Ammon's horn (tissue), 1 donor: ENCODE data around the gene DDAH2.

Experiments used
- DNase-seq: peaks from one replicate; pipeline ENCODE4 v3.0.0-alpha.2; 2016; ENCODE audit warnings: low spot score

DDAH2 gene

GRCh38 chr6:31689249-31690110, 39.6 kb downstream of the DDAH2 start:
- no peak for DNase-seq

GRCh38 chr6:31687860-31688693, 41.0 kb downstream of the DDAH2 start:
- no peak for DNase-seq

GRCh38 chr6:31687321-31687720, 41.8 kb downstream of the DDAH2 start:
- DNase-seq = no peak

- DNase-seq = no peak
Observed at GRCh38 chr6:31686483-31686882, 42.6 kb downstream of the DDAH2 start.

GRCh38 chr6:31683591-31683990, 45.5 kb downstream of the DDAH2 start:
- no peak for DNase-seq

DNA sequence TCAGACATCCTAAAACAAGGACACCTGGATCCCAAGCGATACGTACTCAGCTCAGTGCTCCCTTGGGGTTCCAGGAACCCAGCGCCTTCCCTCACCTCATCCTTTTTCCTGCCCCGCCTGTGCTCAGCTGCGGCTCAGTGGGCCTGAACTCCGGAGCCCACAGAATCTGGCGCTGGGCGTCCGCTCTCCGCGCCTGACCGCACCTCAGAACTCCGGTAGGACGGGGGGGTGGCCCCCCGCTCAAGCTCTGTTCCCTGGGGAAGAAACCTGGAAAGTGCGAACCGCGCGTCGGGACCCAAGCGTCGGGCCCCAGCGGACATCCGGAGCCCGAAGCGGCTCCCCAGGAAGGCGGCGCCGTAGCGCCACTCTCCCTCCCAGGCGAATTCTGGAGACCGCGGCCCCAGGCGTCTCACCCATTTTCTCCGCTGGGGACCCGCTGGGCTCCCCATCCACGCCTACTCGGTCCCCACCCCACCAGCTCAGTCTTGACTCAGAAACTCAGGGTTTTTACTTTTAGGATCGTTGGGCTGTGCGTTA, 47.9 kb downstream of the DDAH2 start:
- DNase-seq = peak; percentile 32

DNA sequence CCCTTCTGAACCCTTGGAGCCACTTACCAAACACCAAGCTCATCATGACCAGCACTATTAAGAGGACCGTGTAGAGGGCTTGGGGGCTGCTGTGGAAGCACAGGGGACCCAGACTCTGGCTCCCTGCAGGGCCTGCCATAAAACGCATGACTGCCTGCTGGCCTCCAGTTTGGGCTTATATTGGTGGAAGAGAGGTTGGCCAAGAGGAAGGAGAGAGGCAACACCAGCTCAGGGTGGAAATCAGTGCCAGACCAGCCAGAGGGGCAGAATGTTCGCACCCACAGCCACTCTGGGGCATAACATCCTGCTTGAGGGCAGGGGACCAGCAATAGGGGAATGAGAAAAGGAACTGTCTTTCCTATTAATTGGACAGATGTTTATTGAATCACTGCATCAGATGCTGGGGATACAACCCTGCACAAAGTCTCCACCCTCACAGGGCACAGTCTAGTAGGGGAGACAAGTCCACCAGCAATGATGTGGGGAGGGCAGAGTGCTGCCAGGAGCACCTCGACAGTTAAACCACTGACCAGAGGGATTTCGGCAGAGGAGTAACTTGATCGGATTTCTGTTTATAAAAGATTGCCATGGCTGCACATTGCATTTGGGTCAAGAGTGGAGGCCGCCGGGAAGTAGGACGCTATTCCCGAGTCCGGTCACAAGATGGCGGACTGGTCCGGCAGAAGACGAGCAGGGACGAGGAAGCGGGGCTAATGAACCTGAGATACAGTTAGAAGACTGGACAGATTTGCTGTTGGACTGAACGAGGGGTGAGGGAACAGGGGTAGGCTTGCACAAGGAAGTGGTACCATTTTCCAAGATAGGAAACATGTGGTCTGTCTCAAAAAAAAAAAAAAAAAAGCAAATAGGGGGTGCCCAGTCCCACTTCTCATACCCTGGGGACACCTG, 48.6 kb downstream of the DDAH2 start, which contains the start of gene LY6G5C:
Gene LY6G5C (minus strand): TSS at position 842 of the 909 bp plus-strand sequence. CDS start 694 bp downstream, at position 148.
- DNase-seq = peak; percentile 92

- no peak for DNase-seq
Observed at GRCh38 chr6:31677955-31678354, 51.1 kb downstream of the DDAH2 start.
